Panc1 (cell line): ENCODE measurements around the gene TAS2R38. TPM values are rescaled to one million over a fixed set of nuclear protein-coding genes. Genes with fewer than 3 reads are reported as not detected.

Source experiments
- ATAC-seq: fragments of 200-7000 bp; cut with Tn5 transposase; 2 replicates; pipeline ENCODE4 v1.9.1; 2020; ENCODE audit warnings: mild to moderate bottlenecking, moderate library complexity
- BruUV-seq: library from RNA; stranded (reverse); fragments of 400-500 nt; replicated peaks from 2 replicates; lab custom pipeline; 2021; lab: Mats Ljungman, UMichigan
- CTCF ChIA-PET: fragments of 300-600 bp; sonication (Branson Sonifier 250); formaldehyde crosslinking; loops from one replicate; lab custom pipeline; 2022; ENCODE audit warnings: antibody characterized with exemption; lab: Charles Lee
- POLR2A ChIA-PET: fragments of 300-600 bp; sonication (Branson Sonifier 250); formaldehyde crosslinking; loops from one replicate; lab custom pipeline; 2022; ENCODE audit warnings: antibody characterized with exemption; lab: Charles Lee
- DNase-seq: peaks from one replicate; pipeline ENCODE4 v3.0.0-alpha.2; 2010; ENCODE audit warnings: low read depth, low spot score
- H3K27ac ChIP-seq: 2 replicates; pipeline ENCODE4 v1.5.1; 2011; ENCODE audit warnings: mild to moderate bottlenecking, low read length, inconsistent platforms
- H3K27me3 ChIP-seq: fragments of 200-500 bp; sonication (Bioruptor generic); 2 replicates; pipeline ENCODE4 v1.6.0; 2014; ENCODE audit warnings: low read length, inconsistent platforms; ENCODE audit not compliant: control insufficient read depth, insufficient read depth
- H3K36me3 ChIP-seq: fragments of 200-500 bp; sonication (Bioruptor generic); 2 replicates; pipeline ENCODE4 v1.5.1; 2014; ENCODE audit warnings: inconsistent platforms, mild to moderate bottlenecking, low read length, moderate library complexity; ENCODE audit not compliant: control insufficient read depth, insufficient read depth
- H3K4me1 ChIP-seq: 2 replicates; pipeline ENCODE4 v1.5.1; 2011; ENCODE audit warnings: inconsistent platforms, mild to moderate bottlenecking, low read length, moderate library complexity; ENCODE audit not compliant: control insufficient read depth, insufficient read depth
- H3K4me3 ChIP-seq, 2 experiments: 2 replicates each; pipeline ENCODE4 v1.5.1; 2011 to 2012; ENCODE audit warnings: low read depth in 2 of 2, low read length in 2 of 2, mild to moderate bottlenecking in 2 of 2, inconsistent platforms in 1 of 2, moderate library complexity in 1 of 2
- H3K9me3 ChIP-seq: fragments of 200-500 bp; sonication (Bioruptor generic); 2 replicates; pipeline ENCODE4 v1.5.1; 2014; ENCODE audit warnings: low read depth, mild to moderate bottlenecking, inconsistent platforms, low read length, moderate library complexity; ENCODE audit not compliant: control insufficient read depth, insufficient read depth
- POLR2AphosphoS5 ChIP-seq: IDR thresholded peaks from 2 replicates; pipeline ENCODE4 v1.6.1; 2012; ENCODE audit warnings: mild to moderate bottlenecking, low read depth, low read length, moderate library complexity
- REST ChIP-seq, 2 experiments: IDR thresholded peaks; 2 replicates each; pipeline ENCODE4 v1.6.1; 2011 to 2012; ENCODE audit warnings: low read depth in 2 of 2, control low read depth in 1 of 2, low read length in 1 of 2, mild to moderate bottlenecking in 1 of 2, moderate library complexity in 1 of 2; ENCODE audit not compliant: insufficient read depth in 1 of 2
- SIN3A ChIP-seq: IDR thresholded peaks from 2 replicates; pipeline ENCODE4 v1.6.1; 2012; ENCODE audit warnings: low read depth, mild to moderate bottlenecking, low read length, moderate library complexity, borderline replicate concordance; ENCODE audit not compliant: insufficient read depth
- TCF7L2 ChIP-seq: IDR thresholded peaks from 2 replicates; pipeline ENCODE4 v1.6.1; 2011; ENCODE audit warnings: mild to moderate bottlenecking, low read depth, low read length, inconsistent platforms
- in situ Hi-C: cut with HindIII; loops from 2 replicates; pipeline ENCODE4 v1.10.0; 2016; ENCODE audit warnings: low sequenced_read_pairs, low pct_unique_long_range_greater_than_20kb
- intact Hi-C: fragments of 100-400 bp; cut with micrococcal nuclease; formaldehyde crosslinking; loops from one replicate; pipeline ENCODE4 v1.10.0; 2022; ENCODE audit not compliant: unreplicated experiment
- total RNA-seq: library from RNA; stranded (reverse); gene quantifications from one replicate; pipeline ENCODE4 v1.2.1, GENCODE V29; 2021; ENCODE audit not compliant: unreplicated experiment
- TF ChIP-seq, protein P1 (sequence below): fragments of 450-650 bp; IDR thresholded peaks from 2 replicates; pipeline ENCODE4 v1.5.1; 2017; ENCODE audit warnings: mild to moderate bottlenecking

The TAS2R38 gene
- total RNA-seq, 1 experiment from 2014 or later: not detected

GRCh38 chr7:142001163-142001874 is 27.7 kb upstream of the TAS2R38 start:
- TF ChIP-seq REST (IDR thresholded peaks at IDR 0.05; ENCODE audit: insufficient read depth in 1 of 2, low read depth in 2 of 2, low read length in 1 of 2) (no peak), POLR2AphosphoS5 (no peak), TCF7L2 (no peak), SIN3A (no peak)
- TF ChIP-seq, protein P1, sequence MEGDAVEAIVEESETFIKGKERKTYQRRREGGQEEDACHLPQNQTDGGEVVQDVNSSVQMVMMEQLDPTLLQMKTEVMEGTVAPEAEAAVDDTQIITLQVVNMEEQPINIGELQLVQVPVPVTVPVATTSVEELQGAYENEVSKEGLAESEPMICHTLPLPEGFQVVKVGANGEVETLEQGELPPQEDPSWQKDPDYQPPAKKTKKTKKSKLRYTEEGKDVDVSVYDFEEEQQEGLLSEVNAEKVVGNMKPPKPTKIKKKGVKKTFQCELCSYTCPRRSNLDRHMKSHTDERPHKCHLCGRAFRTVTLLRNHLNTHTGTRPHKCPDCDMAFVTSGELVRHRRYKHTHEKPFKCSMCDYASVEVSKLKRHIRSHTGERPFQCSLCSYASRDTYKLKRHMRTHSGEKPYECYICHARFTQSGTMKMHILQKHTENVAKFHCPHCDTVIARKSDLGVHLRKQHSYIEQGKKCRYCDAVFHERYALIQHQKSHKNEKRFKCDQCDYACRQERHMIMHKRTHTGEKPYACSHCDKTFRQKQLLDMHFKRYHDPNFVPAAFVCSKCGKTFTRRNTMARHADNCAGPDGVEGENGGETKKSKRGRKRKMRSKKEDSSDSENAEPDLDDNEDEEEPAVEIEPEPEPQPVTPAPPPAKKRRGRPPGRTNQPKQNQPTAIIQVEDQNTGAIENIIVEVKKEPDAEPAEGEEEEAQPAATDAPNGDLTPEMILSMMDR: no peak
- ChIA-PET CTCF (no interaction called here), POLR2A (no interaction called here)
- DNase-seq (no peak), ATAC-seq (no peak)
- no peaks in the 10 kb centered on the region; the same call in 1 of the 2 replicates for H3K36me3 ChIP-seq
- intact Hi-C loops (no loop called here), in situ Hi-C loops (no loop called here)
- BruUV-seq: no TSS peak
- H3K4me1 ChIP-seq: no peaks in the 10 kb centered on the region
- H3K9me3 ChIP-seq: no peaks in the 10 kb centered on the region
- H3K4me3 ChIP-seq: no peak overlapping the region
- no peaks in the 10 kb centered on the region for H3K27me3 ChIP-seq
- H3K27ac ChIP-seq: no peak overlapping the region

GRCh38 chr7:142000244-142000643 is 26.7 kb upstream of the TAS2R38 start:
- no peak for DNase-seq
- ChIA-PET POLR2A (no interaction called here), CTCF (no interaction called here)
- Histone ChIP-seq H3K27me3 (no peaks in the 10 kb centered on the region), H3K36me3 (no peaks in the 10 kb centered on the region; the same call in 1 of the 2 replicates), H3K9me3 (no peaks in the 10 kb centered on the region), H3K27ac (no peak overlapping the region), H3K4me1 (no peaks in the 10 kb centered on the region), H3K4me3 (no peak overlapping the region)
- ATAC-seq: no peak
- no peak for TF ChIP-seq SIN3A
- TF ChIP-seq, protein P1: no peak
- TF ChIP-seq TCF7L2: no peak
- TF ChIP-seq REST (IDR thresholded peaks at IDR 0.05; ENCODE audit: insufficient read depth in 1 of 2, low read depth in 2 of 2, low read length in 1 of 2): no peak
- TF ChIP-seq POLR2AphosphoS5: no peak
- in situ Hi-C loops (no loop called here), intact Hi-C loops (no loop called here)
- BruUV-seq: no TSS peak
